HG03460 (cell line): Measurements from ENCODE around the gene FBXL2.
"Not testable (repeated sequence)": the region's sequence is repeated elsewhere in the genome, so short reads cannot be mapped to it uniquely, and the experiment has no call there.

Source experiments
- ATAC-seq: cut with Tn5 transposase; IDR thresholded peaks from one replicate; pipeline ENCODE4 v1.9.1; 2021; ENCODE audit not compliant: unreplicated experiment

The FBXL2 gene

DNA sequence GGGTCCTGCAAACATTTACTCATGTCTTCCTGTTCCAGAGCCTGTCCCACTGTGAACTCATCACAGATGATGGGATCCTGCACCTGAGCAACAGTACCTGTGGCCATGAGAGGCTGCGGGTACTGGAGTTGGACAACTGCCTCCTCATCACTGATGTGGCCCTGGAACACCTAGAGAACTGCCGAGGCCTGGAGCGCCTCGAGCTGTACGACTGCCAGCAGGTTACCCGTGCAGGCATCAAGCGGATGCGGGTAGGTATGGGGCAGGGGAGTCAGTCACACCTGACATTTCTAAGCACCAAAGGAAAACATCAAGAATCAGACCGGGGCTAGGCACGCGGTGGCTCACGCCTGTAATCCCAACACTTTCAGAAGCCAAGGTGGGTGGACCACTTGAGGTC lies 106.7 kb downstream of the FBXL2 start:
- ATAC-seq: no peak

DNA sequence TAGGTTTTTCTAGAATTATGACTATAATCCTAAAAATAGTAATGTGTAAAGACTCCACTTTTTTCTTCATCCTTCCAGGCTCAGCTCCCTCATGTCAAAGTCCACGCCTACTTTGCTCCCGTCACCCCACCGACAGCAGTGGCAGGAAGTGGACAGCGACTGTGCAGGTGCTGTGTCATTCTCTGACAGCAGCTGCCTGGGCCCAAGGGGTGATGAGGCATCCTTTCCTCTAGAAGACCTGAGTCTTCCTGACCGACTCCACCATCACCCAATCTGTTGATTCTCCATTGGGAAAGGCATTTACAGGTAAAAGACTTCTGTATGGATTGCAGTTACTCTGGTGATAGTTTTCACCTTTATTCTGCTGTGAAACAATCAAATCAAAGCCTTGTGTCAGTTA lies 108.2 kb downstream of the FBXL2 start:
- peak; percentile 55 for ATAC-seq

DNA sequence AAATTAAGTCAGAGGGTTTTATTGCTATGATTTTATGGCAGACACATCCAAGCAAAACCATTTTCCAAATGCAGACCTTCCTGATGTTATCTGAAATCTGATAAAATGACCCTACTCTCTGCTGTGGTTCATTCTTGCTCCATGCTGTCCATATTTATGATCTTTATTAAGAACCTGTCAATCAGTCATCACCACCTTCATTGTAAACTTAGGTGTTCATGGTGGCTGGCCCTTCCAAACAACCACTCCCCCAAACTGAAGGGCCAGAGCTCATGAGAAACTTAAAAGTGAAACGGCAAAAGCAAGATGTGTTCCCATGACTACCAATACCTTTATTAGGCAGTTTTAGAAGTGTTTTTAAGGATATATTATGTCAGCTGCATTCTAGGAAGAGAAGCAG lies 109.4 kb downstream of the FBXL2 start:
- no peak for ATAC-seq

DNA sequence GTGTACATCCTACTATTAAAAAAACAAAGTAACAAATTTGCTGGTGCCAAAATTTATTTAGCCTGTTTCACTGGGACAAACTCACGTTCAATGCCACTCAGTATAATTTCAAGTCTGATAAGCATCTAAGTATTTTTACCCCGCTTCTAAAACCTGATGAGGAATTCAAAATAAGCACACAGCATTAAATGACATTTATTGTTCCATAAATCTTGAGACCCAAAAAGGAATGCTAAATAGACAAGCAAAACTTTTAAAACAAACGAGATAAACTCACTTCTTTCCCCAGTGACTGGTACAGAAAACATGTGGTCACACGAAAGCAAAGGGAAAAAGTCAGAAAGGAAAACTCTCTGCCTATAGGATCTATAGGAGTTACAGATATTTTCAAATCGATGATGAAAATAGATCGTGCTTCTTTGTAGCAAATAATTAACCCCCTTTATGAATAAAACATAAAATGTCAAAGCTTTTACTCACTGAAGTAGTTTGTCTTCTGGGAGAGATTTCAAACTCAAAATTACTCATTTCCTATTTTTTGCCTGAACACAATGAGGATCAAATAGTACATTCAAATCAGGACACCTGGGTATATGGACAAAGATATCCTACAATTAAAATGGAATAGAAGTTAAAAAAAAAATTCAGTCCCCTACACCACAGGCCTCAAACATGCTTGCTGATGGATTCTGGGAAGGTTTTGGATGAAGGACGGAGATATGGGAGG lies 111.3 kb downstream of the FBXL2 start:
- no peak for ATAC-seq

DNA sequence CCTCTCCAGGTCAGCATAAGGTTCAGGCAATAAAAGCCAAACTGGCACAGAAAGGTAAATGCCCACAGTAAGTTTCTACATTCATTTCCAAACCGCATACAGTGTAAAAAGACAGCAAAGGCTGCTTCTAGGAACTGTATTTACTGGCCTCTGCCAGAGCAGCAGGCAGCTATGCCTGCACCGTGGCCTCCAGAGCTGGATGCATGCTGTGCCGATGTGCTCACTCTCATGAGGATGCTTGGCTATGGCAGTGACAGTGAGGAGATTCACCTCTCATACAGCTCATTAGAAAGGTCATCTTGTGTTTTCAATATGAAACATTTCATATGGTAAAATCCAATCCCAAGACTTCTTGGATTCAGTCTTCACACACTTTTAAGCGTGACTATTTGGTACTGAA lies 112.7 kb downstream of the FBXL2 start:
- no peak for ATAC-seq

DNA sequence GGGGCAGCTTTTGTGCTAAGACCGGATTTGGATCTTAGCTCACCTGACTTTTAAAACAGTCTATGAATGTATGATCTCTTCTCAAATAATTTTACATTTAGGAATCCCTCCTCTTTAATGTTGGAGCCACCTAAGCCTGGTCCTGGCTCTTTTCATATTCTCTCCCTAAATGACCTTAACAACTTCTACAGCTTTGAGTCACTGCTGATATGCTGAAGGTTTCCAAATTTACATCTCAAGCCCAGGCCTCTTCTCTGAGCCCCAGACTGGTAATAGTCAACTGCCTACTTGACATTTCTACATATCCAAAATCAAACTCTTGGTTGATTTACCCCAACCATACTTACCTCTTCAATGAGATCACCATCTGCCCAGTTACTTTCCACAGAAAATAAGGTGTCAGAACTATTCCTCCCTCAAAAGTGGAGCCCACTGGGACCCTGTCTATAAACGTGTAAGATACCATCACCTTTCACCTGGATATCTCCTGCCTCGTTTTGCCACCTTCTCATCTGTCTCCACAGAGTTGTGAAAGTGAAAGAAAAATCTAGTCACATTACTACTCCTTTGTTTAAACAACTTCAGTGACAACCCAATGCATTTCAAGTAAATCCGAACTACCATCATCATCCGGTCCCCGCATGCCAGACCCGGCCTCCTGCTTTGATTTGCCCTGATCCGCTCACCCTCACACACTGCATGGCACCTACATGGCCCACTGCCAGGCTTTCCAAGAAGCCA lies 114.2 kb downstream of the FBXL2 start:
- ATAC-seq: no peak

DNA sequence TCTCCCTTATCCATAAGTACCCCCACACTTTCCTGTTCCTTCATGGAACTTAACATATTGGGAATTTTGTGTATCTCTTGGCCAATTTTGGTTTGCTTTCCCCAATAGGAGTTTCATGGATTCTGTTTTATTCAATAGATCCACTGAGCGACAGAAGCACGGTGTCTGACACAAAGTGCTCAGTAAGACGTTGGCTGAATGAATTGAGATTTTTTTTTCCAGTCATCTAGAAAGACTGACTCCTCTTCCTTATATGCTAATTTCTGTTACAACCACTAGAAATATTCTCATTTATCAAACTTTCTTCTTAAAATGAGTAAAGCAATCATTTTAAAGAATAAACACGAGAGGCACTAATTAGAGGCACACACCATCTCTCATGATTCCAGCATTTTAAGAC lies 114.9 kb downstream of the FBXL2 start:
- no peak for ATAC-seq

DNA sequence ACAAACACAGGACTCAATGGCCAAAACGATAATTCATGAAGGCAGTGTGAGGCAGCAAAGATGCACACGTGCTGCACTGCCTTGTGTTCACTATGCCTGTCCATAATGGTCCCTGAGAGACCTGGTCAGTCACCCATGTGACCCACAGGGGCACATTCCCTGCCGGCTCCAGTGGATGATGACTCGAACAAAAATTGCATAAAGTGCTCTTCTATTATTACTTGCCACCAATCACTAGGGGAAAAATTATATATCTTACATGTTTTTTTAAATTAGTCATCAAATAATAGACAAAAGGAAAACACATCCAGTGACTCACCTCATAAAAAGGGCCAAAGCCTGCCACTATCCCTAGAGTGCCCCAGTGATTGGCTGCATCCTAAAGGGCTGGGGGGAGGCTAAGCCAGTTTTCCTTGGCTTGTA lies 115.5 kb downstream of the FBXL2 start:
- no peak for ATAC-seq

DNA sequence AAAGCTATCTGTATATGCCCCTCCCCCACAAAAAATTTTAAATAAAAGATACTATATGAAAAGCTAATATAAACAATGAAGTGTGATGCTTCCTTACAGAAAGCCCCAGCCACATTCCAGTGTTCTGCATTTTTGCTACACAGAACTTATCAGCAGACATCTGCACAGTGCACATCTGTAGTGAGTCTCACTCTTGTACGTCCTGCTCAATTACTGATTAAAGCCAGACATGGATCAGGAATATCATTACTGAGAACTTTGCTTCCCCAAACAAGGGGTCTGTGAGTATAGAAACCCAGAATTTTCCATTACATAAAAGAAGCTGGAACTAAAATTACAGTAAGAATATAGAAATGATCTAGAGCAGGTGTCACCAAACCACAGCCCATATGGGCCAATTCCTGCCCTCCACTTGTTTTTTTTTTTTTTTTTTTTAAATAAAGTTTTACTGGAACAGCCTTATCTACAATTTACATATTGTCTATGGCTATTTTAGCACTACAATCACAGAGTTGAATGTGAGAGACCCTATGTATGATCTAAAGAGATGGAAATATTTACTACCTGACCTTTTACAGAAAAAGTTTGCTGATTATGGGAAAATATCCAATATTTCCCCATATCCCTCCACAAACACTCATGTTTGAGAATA lies 117.3 kb downstream of the FBXL2 start:
- no peak for ATAC-seq

DNA sequence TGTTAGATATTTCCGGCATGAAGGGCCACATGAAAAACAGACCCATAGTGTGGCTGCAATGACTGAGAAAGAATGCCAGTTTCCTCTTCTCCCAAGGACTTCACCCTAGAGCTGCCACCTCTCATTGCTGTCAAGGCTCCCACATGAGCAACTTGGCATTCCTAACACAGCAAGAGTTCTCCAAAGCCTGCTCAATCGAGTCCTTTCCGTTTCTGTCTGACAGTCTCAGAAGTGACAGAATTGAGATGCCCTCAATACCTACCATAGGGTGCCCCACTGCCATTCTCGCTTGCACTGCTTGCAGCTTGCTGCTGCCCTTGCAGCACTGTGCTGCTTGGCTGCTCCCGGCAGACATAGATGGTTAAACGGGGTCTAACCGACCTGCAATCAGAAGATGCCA lies 118.7 kb downstream of the FBXL2 start:
- ATAC-seq: no peak

DNA sequence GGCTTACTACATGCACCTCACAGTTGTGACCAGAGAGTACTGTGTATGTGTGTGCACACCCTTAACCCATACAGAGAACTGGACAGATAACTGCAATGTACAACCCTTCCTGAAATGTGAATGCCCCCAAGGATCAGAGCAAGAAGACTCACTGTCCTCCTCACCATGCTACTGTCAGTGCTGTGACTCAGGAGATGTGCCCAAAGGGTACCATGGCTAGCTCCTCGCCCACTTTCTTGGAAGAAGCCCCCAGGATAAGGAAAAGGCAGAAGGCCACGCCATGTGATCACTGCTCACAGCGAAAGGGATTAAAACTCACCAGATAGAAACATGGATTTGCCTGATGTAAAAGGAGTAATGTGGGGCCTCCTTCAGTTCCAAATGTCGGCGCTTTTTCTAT lies 121.2 kb downstream of the FBXL2 start:
- ATAC-seq: no peak

DNA sequence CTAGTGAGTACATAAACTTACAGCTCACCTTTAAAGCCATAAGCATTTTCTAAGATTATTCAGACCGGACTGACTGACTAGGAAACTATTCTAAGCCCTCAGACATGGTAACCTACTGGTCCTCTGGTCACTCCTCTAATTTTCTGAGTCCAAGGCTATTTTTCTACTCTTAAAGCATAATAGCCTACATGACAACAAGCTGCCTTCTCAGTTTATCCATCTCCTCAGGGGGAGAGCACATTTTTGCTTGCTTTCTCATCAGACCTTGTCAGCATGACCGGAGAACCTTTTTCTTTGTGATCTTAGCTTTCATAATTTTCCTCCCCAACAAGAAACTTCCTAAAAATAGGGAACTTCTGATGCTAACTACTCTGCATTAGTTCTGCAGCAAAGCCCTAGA lies 124.5 kb downstream of the FBXL2 start:
- no peak for ATAC-seq

DNA sequence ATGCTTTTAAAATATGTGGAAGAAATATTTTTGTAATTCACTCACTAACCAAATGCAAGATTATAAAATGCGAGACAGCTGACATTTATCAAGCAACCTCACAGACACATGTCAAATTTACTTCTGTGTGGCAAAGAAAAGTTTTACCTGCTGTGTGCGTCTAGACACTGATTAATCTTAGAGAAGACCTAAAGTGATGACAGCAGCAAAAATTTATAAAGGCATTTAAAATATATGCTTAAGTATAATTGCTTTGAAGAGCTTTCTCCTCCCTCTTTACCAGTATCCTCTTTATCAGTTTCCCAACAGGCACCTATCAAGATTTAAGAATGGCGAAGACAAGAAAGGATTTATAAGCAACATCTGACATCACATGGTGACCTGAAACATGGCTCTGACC lies 125.7 kb downstream of the FBXL2 start:
- ATAC-seq: no peak

DNA sequence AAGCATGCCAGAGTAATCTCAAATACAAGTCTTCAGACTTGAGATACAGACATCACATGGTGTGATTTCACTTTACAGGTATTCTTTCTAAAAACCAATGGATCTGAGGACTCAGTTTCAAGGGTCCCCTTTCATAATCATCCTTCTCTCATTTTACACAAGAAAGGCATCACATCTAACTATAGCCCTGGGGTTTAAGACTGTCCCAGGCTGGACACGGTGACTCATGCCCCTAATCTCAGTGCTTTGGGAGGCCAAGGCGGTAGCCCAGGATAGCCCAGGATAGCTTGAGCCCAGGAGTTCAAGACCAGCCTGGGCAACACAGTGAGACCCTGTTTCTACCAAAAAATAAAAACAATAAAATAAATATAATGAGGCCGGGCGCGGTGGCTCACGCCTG lies 126.5 kb downstream of the FBXL2 start:
- no peak for ATAC-seq

DNA sequence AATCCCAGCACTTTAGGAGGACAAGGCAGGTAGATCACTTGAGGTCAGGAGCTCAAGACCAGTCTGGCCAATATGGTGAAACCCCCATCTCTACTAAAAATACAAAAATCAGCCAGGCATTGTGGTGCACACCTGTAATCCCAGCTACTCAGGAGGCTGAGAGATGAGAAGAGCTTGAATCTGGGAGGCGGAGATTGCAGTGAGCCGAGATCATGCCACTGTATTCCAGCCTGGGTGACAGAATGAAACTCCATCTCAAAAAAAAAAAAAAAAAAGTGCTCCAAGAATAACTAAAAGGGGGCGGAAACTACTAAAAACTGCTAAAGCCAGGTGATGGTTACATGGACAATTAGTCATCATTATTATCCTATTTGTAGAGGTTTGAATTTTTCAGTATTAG lies 133.6 kb downstream of the FBXL2 start:
- not testable (repeated sequence) for ATAC-seq

DNA sequence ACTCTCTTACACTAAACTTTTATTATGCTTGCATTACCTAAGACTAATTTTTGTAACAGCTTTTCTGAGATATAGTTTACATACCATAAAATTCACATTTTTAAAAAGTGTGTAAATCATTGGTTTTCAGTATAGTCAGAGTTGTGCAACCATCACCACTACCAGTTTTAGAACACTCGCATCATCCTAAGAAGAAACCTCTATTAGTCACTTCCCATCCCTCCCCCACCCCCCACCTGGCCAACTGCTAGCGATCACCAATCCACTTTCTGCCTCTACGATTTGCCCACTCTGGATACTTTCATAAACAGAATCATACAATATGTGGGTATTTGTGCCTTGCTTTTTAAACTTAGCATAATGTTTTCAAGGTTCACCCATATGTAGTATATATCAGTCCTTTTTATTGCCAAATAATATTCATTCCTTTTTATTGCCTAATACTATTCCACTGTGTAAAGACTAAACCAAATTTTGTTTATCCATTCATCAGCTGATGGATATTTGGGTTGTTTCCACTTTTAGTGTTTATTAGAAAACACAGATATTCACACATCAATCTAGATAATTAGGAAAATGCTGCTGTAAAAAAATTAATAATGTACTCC lies 139.9 kb downstream of the FBXL2 start:
- no peak for ATAC-seq

DNA sequence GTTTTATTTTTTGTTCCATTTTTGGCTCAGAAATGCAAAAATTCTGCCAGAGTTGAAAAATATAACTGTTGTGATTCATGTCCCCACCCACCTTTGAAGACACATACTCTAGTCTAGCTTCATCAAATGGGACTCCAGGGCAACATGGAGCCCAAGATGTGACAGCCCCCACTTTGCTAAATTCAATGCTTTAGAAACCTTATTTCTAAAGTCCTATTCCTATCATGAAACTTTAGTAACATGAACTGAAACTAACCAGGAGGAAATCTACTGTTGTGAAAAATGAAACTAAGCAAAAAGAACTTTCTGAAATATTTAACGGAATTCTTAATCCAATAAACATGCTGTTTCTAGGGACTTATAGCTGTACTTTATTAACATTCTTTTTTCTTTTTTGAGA lies 142.7 kb downstream of the FBXL2 start:
- no peak for ATAC-seq

DNA sequence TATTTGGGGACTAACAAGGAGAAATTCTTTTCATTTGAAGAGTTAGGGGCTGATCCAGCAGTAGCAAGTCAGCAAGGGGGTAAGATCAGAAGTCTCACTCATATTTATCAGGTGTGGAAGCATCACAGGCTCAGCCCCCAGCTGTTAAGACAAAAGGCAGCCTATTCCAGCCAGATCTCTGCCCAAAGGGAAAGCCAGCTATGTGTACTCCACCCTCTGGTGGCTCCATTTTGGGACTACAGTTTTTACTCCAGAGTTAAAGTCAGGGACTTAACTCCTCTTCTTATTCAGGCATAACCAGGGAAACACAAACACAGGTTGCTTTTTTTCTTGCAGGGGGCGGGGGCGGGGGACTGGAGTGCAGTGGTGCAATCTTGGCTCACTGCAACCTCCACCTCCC lies 143.7 kb downstream of the FBXL2 start:
- ATAC-seq: no peak

DNA sequence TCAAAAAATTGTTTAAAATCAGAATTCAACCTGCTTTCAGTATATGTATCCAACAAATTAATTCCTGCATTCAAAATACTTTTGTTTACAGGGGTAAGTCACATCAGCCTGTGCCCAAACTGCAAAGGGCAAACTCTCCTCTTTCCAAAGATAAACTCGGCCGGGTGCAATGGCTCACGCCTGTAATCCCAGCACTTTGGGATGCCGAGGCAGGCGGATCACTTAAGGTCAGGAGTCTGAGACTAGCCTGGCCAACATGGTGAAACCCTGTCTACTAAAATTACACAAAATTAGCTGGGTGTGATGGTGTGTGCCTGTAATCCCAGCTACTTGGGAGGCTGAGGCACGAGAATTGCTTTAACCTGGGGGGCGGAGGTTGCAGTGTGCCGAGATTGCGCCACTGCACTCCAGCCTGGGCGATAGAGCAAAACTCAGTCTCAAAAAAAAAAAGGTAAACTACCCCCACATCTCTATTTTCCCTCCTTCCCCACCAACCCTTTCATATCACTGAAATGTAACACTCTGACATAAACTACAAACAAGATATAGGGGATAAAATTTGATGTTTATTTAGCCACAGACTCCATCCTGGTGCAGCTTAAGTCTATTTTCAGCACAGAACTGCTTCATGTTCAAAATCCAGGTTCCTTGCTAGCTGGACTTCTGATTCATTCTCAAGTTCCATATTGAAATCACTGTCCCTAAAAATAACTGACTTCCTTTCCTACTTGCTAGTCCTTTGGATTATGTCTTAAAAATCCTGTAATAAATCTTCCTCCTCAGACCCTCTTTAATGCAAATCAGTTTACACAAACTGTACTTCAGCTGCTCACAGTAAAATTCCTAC lies 147.6 kb downstream of the FBXL2 start:
- ATAC-seq: no peak

DNA sequence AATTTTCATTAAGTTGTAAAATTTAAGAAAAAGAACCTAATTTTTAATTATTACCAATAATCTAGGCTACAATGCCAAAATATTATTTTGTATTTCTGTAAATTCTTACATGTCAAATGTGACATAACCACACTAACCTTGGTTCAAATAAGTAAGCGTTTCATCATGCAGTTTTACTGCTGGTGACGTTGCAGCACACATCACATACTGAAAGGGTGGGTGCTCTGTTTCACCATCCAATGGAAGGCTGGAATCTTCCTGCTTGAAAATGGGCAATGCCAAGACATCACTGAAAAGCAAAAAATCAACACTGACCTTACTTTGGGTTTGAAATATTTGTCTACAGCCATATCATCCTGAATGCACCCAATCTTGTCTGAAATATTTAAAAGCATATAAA lies 148.2 kb downstream of the FBXL2 start:
- ATAC-seq: no peak

DNA sequence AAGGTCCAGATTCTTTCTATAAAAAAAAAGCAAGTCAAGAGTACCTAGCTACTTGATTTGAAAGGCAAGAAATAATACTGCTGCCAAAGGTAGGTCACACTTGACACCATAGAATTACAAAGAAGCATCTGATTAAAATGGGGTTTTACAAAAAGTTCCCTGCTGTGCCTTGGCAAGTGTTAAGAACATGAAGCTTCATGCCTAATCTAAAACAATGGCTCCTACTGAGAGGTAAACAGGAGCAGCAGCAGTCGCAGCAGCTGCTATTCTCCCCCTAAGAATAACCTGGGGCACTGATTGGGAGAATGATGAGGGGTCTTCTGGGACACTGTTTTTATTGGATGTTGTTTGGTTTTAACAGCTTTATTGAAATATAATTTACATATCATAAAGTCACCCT lies 148.8 kb downstream of the FBXL2 start:
- ATAC-seq: no peak
